Uterus (tissue), 4 donors: ENCODE data around the gene NAV2. TPM values are rescaled to one million over a fixed set of nuclear protein-coding genes. Genes with fewer than 3 reads are reported as not detected.

Experiments
- DNase-seq, 2 donors: peaks; one replicate each; pipeline ENCODE4 v3.0.0-alpha.2; 2019 to 2020
- H3K27ac ChIP-seq, 2 donors: fragments of 200-600 bp; sonication (generic); 1 replicate in 1 of 2; 2 replicates in 1 of 2; pipeline ENCODE4 v1.5.1; 2016 to 2018
- H3K27me3 ChIP-seq, 2 donors: fragments of 200-600 bp; sonication (generic); one replicate each; pipeline ENCODE4 v1.5.1; 2018 to 2019; ENCODE audit warnings: control low read depth in 1 of 2
- H3K36me3 ChIP-seq, 2 donors: fragments of 200-600 bp; sonication (generic); one replicate each; pipeline ENCODE4 v1.5.1; 2019; ENCODE audit warnings: control low read depth in 1 of 2
- H3K4me1 ChIP-seq, 2 donors: fragments of 200-600 bp; sonication (generic); one replicate each; pipeline ENCODE4 v1.5.1; 2018 to 2019; ENCODE audit warnings: control low read depth in 1 of 2
- H3K4me3 ChIP-seq, 2 donors: fragments of 200-600 bp; sonication (generic); 1 replicate in 1 of 2; 2 replicates in 1 of 2; pipeline ENCODE4 v1.5.1; 2018 to 2019; ENCODE audit warnings: mild to moderate bottlenecking in 1 of 2
- H3K9me3 ChIP-seq, 2 donors: fragments of 200-600 bp; sonication (generic); one replicate each; pipeline ENCODE4 v1.5.1; 2019; ENCODE audit warnings: control low read depth in 1 of 2
- CTCF ChIP-seq, 4 experiments: fragments of 200-600 bp in 2 of 4; fragments of 450-650 bp in 2 of 4; sonication (generic) in 2 of 4; IDR thresholded peaks; one replicate each; pipeline ENCODE4 v1.5.1; 2016 to 2019; ENCODE audit warnings: antibody characterized with exemption in 4 of 4, mild to moderate bottlenecking in 2 of 4, moderate library complexity in 1 of 4
- POLR2A ChIP-seq, 2 donors: fragments of 450-650 bp; IDR thresholded peaks; one replicate each; pipeline ENCODE4 v1.6.1; 2016; ENCODE audit warnings: antibody characterized with exemption in 2 of 2, mild to moderate bottlenecking in 1 of 2, moderate library complexity in 1 of 2
- intact Hi-C: fragments of 100-400 bp; cut with DNase I; formaldehyde crosslinking; loops from one replicate; pipeline ENCODE4 v1.15.1; 2023; ENCODE audit warnings: low total_unique reads
- total RNA-seq, 4 donors: library from RNA; depleted of rRNA in 3 of 4; stranded (reverse); fragments of >200 nt in 3 of 4; gene quantifications; one replicate each; pipeline versions ENCODE4 v1.1.0 to v1.2.4, GENCODE V29; 2014 to 2023
- donor health status: DM: yes; HTN: yes; CAD: no.

The NAV2 gene
- total RNA-seq, 4 donors from 2014 or later, result 2.6 to 31.6 (median 5.7) TPM

GRCh38 chr11:20017320-20017719, 304.7 kb downstream of the NAV2 start:
- Histone ChIP-seq H3K27me3 (no peaks in the 10 kb centered on the region), H3K27ac (no peak overlapping the region), H3K9me3 (no peaks in the 10 kb centered on the region), H3K4me3 (no peak overlapping the region), H3K36me3 (no peaks in the 10 kb centered on the region), H3K4me1 (no peaks in the 10 kb centered on the region)
- TF ChIP-seq CTCF (IDR thresholded peaks at IDR 0.05) (no peak), POLR2A (IDR thresholded peaks at IDR 0.05) (no peak)
- DNase-seq, result no peak
- intact Hi-C loops, result no loop called here

- Histone ChIP-seq H3K4me1 (no peaks in the 10 kb centered on the region), H3K27ac (no peak overlapping the region), H3K9me3 (no peaks in the 10 kb centered on the region), H3K36me3 (no peaks in the 10 kb centered on the region), H3K27me3 (no peaks in the 10 kb centered on the region), H3K4me3 (no peak overlapping the region)
- TF ChIP-seq CTCF (IDR thresholded peaks at IDR 0.05), result no peak
- no peak for TF ChIP-seq POLR2A (IDR thresholded peaks at IDR 0.05)
- no peak for DNase-seq
- intact Hi-C loops, result no loop called here
These were observed 307.6 kb downstream of the NAV2 start for GRCh38 chr11:20020198-20020597.

GRCh38 chr11:20020716-20021115, 308.1 kb downstream of the NAV2 start:
- Histone ChIP-seq H3K9me3 (no peaks in the 10 kb centered on the region), H3K36me3 (no peaks in the 10 kb centered on the region), H3K27ac (no peak overlapping the region), H3K27me3 (no peaks in the 10 kb centered on the region), H3K4me3 (no peak overlapping the region), H3K4me1 (no peaks in the 10 kb centered on the region)
- DNase-seq, result no peak
- TF ChIP-seq POLR2A (IDR thresholded peaks at IDR 0.05) (no peak), CTCF (IDR thresholded peaks at IDR 0.05) (no peak)
- intact Hi-C loops, result no loop called here

- TF ChIP-seq POLR2A (IDR thresholded peaks at IDR 0.05) (no peak), CTCF (IDR thresholded peaks at IDR 0.05) (no peak)
- Histone ChIP-seq H3K4me1 (no peaks in the 10 kb centered on the region), H3K4me3 (no peak overlapping the region), H3K9me3 (no peaks in the 10 kb centered on the region), H3K27me3 (no peaks in the 10 kb centered on the region), H3K36me3 (no peaks in the 10 kb centered on the region), H3K27ac (no peak overlapping the region)
- intact Hi-C loops, result no loop called here
- DNase-seq, result no peak
These were observed 308.6 kb downstream of the NAV2 start for GRCh38 chr11:20021212-20021611.

GRCh38 chr11:20021771-20022362, 309.2 kb downstream of the NAV2 start:
- intact Hi-C loops, result no loop called here
- Histone ChIP-seq H3K27ac (no peak overlapping the region), H3K27me3 (no peaks in the 10 kb centered on the region), H3K36me3 (no peaks in the 10 kb centered on the region), H3K4me1 (no peaks in the 10 kb centered on the region), H3K4me3 (no peak overlapping the region), H3K9me3 (no peaks in the 10 kb centered on the region)
- DNase-seq, result no peak
- TF ChIP-seq CTCF (IDR thresholded peaks at IDR 0.05), result no peak
- TF ChIP-seq POLR2A (IDR thresholded peaks at IDR 0.05), result no peak
